ENCODE measurements around the gene CCDC91.
"Not testable (repeated sequence)": the region's sequence is repeated elsewhere in the genome, so short reads cannot be mapped to it uniquely, and the experiment has no call there.

The CCDC91 gene

GRCh38 chr12:28257411-28257810 lies 67.2 kb downstream of the CCDC91 start:
- Histone ChIP-seq H3K36me3 (ENCODE audit: control insufficient read depth in 1 of 2, insufficient read depth in 2 of 2, low read depth in 1 of 2, low read length in 2 of 2) (peaks cover 0 to 17% of the 10 kb centered on the region in 2 experiments), H3K14ac (ENCODE audit: low read length in 2 of 2) (no peak overlapping the region), H2BK15ac (ENCODE audit: low read depth, poor library complexity, severe bottlenecking) (no peak overlapping the region), H3K79me1 (replicated peaks; ENCODE audit: low read length, poor library complexity, severe bottlenecking) (no peaks in the 10 kb centered on the region), H2AK5ac (ENCODE audit: low read length, severe bottlenecking) (no peak overlapping the region), H3K4me3 (ENCODE audit: insufficient read depth in 1 of 2, low read depth in 1 of 2, low read length in 2 of 2) (no peak overlapping the region), H3K27ac (ENCODE audit: low read length, poor library complexity, severe bottlenecking) (no peak overlapping the region), H3K23ac (ENCODE audit: low read length in 2 of 2) (no peak overlapping the region), H2BK120ac (ENCODE audit: low read depth, low read length) (no peak overlapping the region), H3K18ac (ENCODE audit: low read depth in 1 of 2, low read length in 2 of 2) (no peak overlapping the region), H3K9ac (ENCODE audit: low read length) (no peak overlapping the region), H3K4me1 (ENCODE audit: control insufficient read depth, insufficient read depth, low read depth, low read length) (no peaks in the 10 kb centered on the region), H2AFZ (ENCODE audit: low read depth, low read length) (no peak overlapping the region), H4K91ac (ENCODE audit: low read length) (no peak overlapping the region), H3K27me3 (ENCODE audit: control insufficient read depth in 1 of 2, insufficient read depth in 1 of 2, low read length in 2 of 2) (no peaks in the 10 kb centered on the region), H3K4ac (ENCODE audit: low read depth in 1 of 2, low read length in 2 of 2) (no peak overlapping the region), H2BK12ac (ENCODE audit: low read length in 2 of 2) (no peak overlapping the region), H4K8ac (ENCODE audit: low read length) (no peak overlapping the region), H3K9me3 (ENCODE audit: control insufficient read depth, low read length) (no peaks in the 10 kb centered on the region), H3K4me2 (ENCODE audit: low read length, poor library complexity, severe bottlenecking) (no peak overlapping the region), H2BK5ac (ENCODE audit: low read depth, low read length, poor library complexity, severe bottlenecking) (no peak overlapping the region)
- no peak for DNase-seq

GRCh38 chr12:28258998-28259397 lies 68.7 kb downstream of the CCDC91 start:
- no peak for DNase-seq
- Histone ChIP-seq H2BK12ac (ENCODE audit: low read length in 2 of 2) (no peak overlapping the region), H2AFZ (ENCODE audit: low read depth, low read length) (no peak overlapping the region), H2BK5ac (ENCODE audit: low read depth, low read length, poor library complexity, severe bottlenecking) (no peak overlapping the region), H2BK120ac (ENCODE audit: low read depth, low read length) (no peak overlapping the region), H4K91ac (ENCODE audit: low read length) (no peak overlapping the region), H4K8ac (ENCODE audit: low read length) (no peak overlapping the region), H3K23ac (ENCODE audit: low read length in 2 of 2) (no peak overlapping the region), H3K4me1 (ENCODE audit: control insufficient read depth, insufficient read depth, low read depth, low read length) (no peaks in the 10 kb centered on the region), H3K27me3 (ENCODE audit: control insufficient read depth in 1 of 2, insufficient read depth in 1 of 2, low read length in 2 of 2) (no peaks in the 10 kb centered on the region), H2BK15ac (ENCODE audit: low read depth, poor library complexity, severe bottlenecking) (no peak overlapping the region), H3K9ac (ENCODE audit: low read length) (no peak overlapping the region), H3K4ac (ENCODE audit: low read depth in 1 of 2, low read length in 2 of 2) (no peak overlapping the region), H2AK5ac (ENCODE audit: low read length, severe bottlenecking) (no peak overlapping the region), H3K9me3 (ENCODE audit: control insufficient read depth, low read length) (no peaks in the 10 kb centered on the region), H3K18ac (ENCODE audit: low read depth in 1 of 2, low read length in 2 of 2) (no peak overlapping the region), H3K4me2 (ENCODE audit: low read length, poor library complexity, severe bottlenecking) (no peak overlapping the region), H3K27ac (ENCODE audit: low read length, poor library complexity, severe bottlenecking) (no peak overlapping the region), H3K4me3 (ENCODE audit: insufficient read depth in 1 of 2, low read depth in 1 of 2, low read length in 2 of 2) (no peak overlapping the region), H3K79me1 (replicated peaks; ENCODE audit: low read length, poor library complexity, severe bottlenecking) (no peaks in the 10 kb centered on the region), H3K14ac (ENCODE audit: low read length in 2 of 2) (no peak overlapping the region), H3K36me3 (ENCODE audit: control insufficient read depth in 1 of 2, insufficient read depth in 2 of 2, low read depth in 1 of 2, low read length in 2 of 2) (peaks cover 0 to 17% of the 10 kb centered on the region in 2 experiments)
- no CpG with 5 or more reads among the region's 1 CpG for WGBS

GRCh38 chr12:28265435-28266042 lies 75.3 kb downstream of the CCDC91 start:
- H3K4me3 ChIP-seq (ENCODE audit: insufficient read depth in 1 of 2, low read depth in 1 of 2, low read length in 2 of 2): no peak overlapping the region
- 100% methylated on average over 2 of the region's 2 CpGs for WGBS
- no peak overlapping the region for H3K23ac ChIP-seq (ENCODE audit: low read length in 2 of 2)
- H3K4ac ChIP-seq (ENCODE audit: low read depth in 1 of 2, low read length in 2 of 2): no peak overlapping the region
- H3K4me1 ChIP-seq (ENCODE audit: control insufficient read depth, insufficient read depth, low read depth, low read length): no peaks in the 10 kb centered on the region
- no peak overlapping the region for H2BK5ac ChIP-seq (ENCODE audit: low read depth, low read length, poor library complexity, severe bottlenecking)
- H3K14ac ChIP-seq (ENCODE audit: low read length in 2 of 2): no peak overlapping the region
- H3K9ac ChIP-seq (ENCODE audit: low read length): no peak overlapping the region
- H3K36me3 ChIP-seq (ENCODE audit: control insufficient read depth in 1 of 2, insufficient read depth in 2 of 2, low read depth in 1 of 2, low read length in 2 of 2): peaks cover 0 to 13% of the 10 kb centered on the region in 2 experiments
- no peak overlapping the region for H2AFZ ChIP-seq (ENCODE audit: low read depth, low read length)
- no peak overlapping the region for H4K91ac ChIP-seq (ENCODE audit: low read length)
- H3K27ac ChIP-seq (ENCODE audit: low read length, poor library complexity, severe bottlenecking): no peak overlapping the region
- no peak overlapping the region for H3K18ac ChIP-seq (ENCODE audit: low read depth in 1 of 2, low read length in 2 of 2)
- H4K8ac ChIP-seq (ENCODE audit: low read length): no peak overlapping the region
- no peak overlapping the region for H2BK12ac ChIP-seq (ENCODE audit: low read length in 2 of 2)
- no peak overlapping the region for H2BK120ac ChIP-seq (ENCODE audit: low read depth, low read length)
- peaks cover 3% of the 10 kb centered on the region for H3K79me1 ChIP-seq (replicated peaks; ENCODE audit: low read length, poor library complexity, severe bottlenecking)
- H3K9me3 ChIP-seq (ENCODE audit: control insufficient read depth, low read length): peaks cover 21% of the 10 kb centered on the region
- no peak for DNase-seq
- no peak overlapping the region for H3K4me2 ChIP-seq (ENCODE audit: low read length, poor library complexity, severe bottlenecking)
- H2AK5ac ChIP-seq (ENCODE audit: low read length, severe bottlenecking): no peak overlapping the region
- no peaks in the 10 kb centered on the region for H3K27me3 ChIP-seq (ENCODE audit: control insufficient read depth in 1 of 2, insufficient read depth in 1 of 2, low read length in 2 of 2)
- H2BK15ac ChIP-seq (ENCODE audit: low read depth, poor library complexity, severe bottlenecking): no peak overlapping the region

GRCh38 chr12:28267920-28268607 lies 77.8 kb downstream of the CCDC91 start:
- not testable (repeated sequence) for H3K27ac ChIP-seq (ENCODE audit: low read length, poor library complexity, severe bottlenecking); H4K91ac ChIP-seq (ENCODE audit: low read length); H3K4me2 ChIP-seq (ENCODE audit: low read length, poor library complexity, severe bottlenecking); H2BK5ac ChIP-seq (ENCODE audit: low read depth, low read length, poor library complexity, severe bottlenecking); H4K8ac ChIP-seq (ENCODE audit: low read length); H3K36me3 ChIP-seq (ENCODE audit: control insufficient read depth in 1 of 2, insufficient read depth in 2 of 2, low read depth in 1 of 2, low read length in 2 of 2); H2BK15ac ChIP-seq (ENCODE audit: low read depth, poor library complexity, severe bottlenecking); H3K14ac ChIP-seq (ENCODE audit: low read length in 2 of 2); H3K9ac ChIP-seq (ENCODE audit: low read length); H2BK120ac ChIP-seq (ENCODE audit: low read depth, low read length); DNase-seq; H2AFZ ChIP-seq (ENCODE audit: low read depth, low read length); H3K79me1 ChIP-seq (replicated peaks; ENCODE audit: low read length, poor library complexity, severe bottlenecking); H3K23ac ChIP-seq (ENCODE audit: low read length in 2 of 2); H3K4me1 ChIP-seq (ENCODE audit: control insufficient read depth, insufficient read depth, low read depth, low read length); H2BK12ac ChIP-seq (ENCODE audit: low read length in 2 of 2); H3K27me3 ChIP-seq (ENCODE audit: control insufficient read depth in 1 of 2, insufficient read depth in 1 of 2, low read length in 2 of 2); H3K4me3 ChIP-seq (ENCODE audit: insufficient read depth in 1 of 2, low read depth in 1 of 2, low read length in 2 of 2); H3K4ac ChIP-seq (ENCODE audit: low read depth in 1 of 2, low read length in 2 of 2); H2AK5ac ChIP-seq (ENCODE audit: low read length, severe bottlenecking); H3K18ac ChIP-seq (ENCODE audit: low read depth in 1 of 2, low read length in 2 of 2)
- WGBS: 96% methylated on average over 5 of the region's 5 CpGs
- peaks cover 43% of the 10 kb centered on the region for H3K9me3 ChIP-seq (ENCODE audit: control insufficient read depth, low read length)

Data from mesenchymal stem cell (in vitro differentiated cells and primary cell).